ENCODE data around the gene LLGL2.
A peak's percentile ranks its signal among the peaks of the same experiment; 100 is the strongest.

The LLGL2 gene

GRCh38 chr17:75558666-75559530 is 33.4 kb downstream of the LLGL2 start:
- H3K4me3 ChIP-seq (ENCODE audit: low read length) = no peak overlapping the region
- no peak for TF ChIP-seq CTCF (IDR thresholded peaks at IDR 0.05; ENCODE audit: insufficient read depth, low read depth, low read length, missing control alignments)

GRCh38 chr17:75559958-75560533 is 34.5 kb downstream of the LLGL2 start:
- no peak overlapping the region for H3K4me3 ChIP-seq (ENCODE audit: low read length)
- no peak for DNase-seq (ENCODE audit: low read depth)
- TF ChIP-seq CTCF (IDR thresholded peaks at IDR 0.05; ENCODE audit: insufficient read depth, low read depth, low read length, missing control alignments) = no peak

More at GRCh38 chr17:75558666-75559530, 33.4 kb downstream of the LLGL2 start:
- no peak for DNase-seq (ENCODE audit: low read depth)

- H3K4me3 ChIP-seq (ENCODE audit: low read length) = no peak overlapping the region
- TF ChIP-seq CTCF (IDR thresholded peaks at IDR 0.05; ENCODE audit: insufficient read depth, low read depth, low read length, missing control alignments) = no peak
- DNase-seq (ENCODE audit: low read depth) = no peak
Observed at GRCh38 chr17:75561927-75562603, 36.6 kb downstream of the LLGL2 start.

DNA sequence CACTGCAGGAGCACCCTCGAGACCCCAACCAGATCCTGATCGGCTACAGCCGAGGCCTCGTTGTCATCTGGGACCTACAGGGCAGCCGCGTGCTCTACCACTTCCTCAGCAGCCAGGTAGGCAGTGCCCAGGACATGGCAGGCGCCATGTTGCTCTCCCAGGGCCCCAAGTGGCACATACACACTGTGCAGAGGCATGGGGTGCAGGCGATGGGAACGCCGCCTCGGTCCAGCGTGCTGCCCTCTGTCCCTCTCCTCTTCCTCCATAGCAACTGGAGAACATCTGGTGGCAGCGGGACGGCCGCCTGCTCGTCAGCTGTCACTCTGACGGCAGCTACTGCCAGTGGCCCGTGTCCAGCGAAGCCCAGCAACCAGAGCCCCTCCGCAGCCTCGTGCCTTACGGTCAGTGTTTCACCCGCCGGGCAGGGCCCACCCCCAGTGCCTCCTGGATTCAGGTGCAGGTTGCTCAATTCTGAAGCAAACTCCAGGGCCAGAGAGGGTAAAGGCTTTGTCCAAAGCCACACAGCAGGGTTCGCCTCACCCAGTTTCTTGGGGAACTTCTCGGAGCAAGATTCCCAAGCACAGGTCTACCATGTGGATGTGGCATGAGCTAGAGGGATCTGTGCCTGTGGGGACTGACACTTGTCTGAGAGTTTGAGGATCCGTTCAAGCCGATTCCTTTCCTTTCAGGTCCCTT is 37.7 kb downstream of the LLGL2 start:
- H3K4me3 ChIP-seq (ENCODE audit: low read length) = no peak overlapping the region
- no peak for TF ChIP-seq CTCF (IDR thresholded peaks at IDR 0.05; ENCODE audit: insufficient read depth, low read depth, low read length, missing control alignments)
- no peak for DNase-seq (ENCODE audit: low read depth)

- H3K4me3 ChIP-seq (ENCODE audit: low read length) = no peak overlapping the region
- no peak for DNase-seq (ENCODE audit: low read depth)
- no peak for TF ChIP-seq CTCF (IDR thresholded peaks at IDR 0.05; ENCODE audit: insufficient read depth, low read depth, low read length, missing control alignments)
Observed at GRCh38 chr17:75564195-75564594, 38.7 kb downstream of the LLGL2 start.

DNA sequence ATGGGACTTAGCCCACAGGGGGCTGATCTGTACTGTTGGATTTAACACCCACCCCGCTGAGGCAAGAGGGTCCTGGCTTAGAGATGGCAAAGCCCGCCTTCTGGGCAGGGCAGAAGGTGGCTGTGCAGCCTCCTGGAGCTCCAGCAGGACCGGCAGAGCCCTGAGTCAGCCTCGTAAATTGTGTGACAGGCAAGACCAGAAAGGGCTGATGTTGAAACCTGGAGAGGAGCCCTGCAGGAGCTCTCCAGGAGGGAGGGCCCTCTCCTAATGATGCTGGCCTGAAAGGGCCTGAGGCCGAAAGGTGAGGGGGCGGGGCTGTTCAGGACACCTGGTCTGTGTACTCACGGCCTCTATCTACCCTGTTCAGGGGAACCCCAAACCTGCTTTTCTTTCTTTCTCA is 39.6 kb downstream of the LLGL2 start:
- DNase-seq (ENCODE audit: low read depth) = peak; percentile 79
- no peak for TF ChIP-seq CTCF (IDR thresholded peaks at IDR 0.05; ENCODE audit: insufficient read depth, low read depth, low read length, missing control alignments)
- no peak overlapping the region for H3K4me3 ChIP-seq (ENCODE audit: low read length)
